COLO668 (cell line): Measurements from ENCODE around the gene ACOX1.

ENCODE experiments used
- DNase-seq: peaks from one replicate; lab custom pipeline; 2025; ENCODE audit not compliant: unreplicated experiment; lab: John Stamatoyannopoulos, UW

The ACOX1 gene

GRCh38 chr17:75894049-75894733 is 84.8 kb downstream of the ACOX1 start:
- no peak for DNase-seq

- no peak for DNase-seq
These were observed 85.5 kb downstream of the ACOX1 start for GRCh38 chr17:75893305-75894048.

- DNase-seq, result no peak
These were observed 86.3 kb downstream of the ACOX1 start for GRCh38 chr17:75892556-75893224.

GRCh38 chr17:75891605-75892555 is 87.1 kb downstream of the ACOX1 start:
- DNase-seq, result no peak
